VCaP (cell line): ENCODE measurements around the gene TMEM184B.
A peak's percentile ranks its signal among the peaks of the same experiment; 100 is the strongest.

Experiments
- H3K27ac ChIP-seq: fragments of 450-650 bp; 2 replicates; pipeline ENCODE4 v1.5.1; 2017
- TF ChIP-seq, protein P1 (sequence below): fragments of 450-650 bp; conservative IDR thresholded peaks from 2 replicates; pipeline ENCODE4 v1.5.1; 2017; ENCODE audit warnings: mild to moderate bottlenecking, moderate library complexity

Gene TMEM184B

DNA sequence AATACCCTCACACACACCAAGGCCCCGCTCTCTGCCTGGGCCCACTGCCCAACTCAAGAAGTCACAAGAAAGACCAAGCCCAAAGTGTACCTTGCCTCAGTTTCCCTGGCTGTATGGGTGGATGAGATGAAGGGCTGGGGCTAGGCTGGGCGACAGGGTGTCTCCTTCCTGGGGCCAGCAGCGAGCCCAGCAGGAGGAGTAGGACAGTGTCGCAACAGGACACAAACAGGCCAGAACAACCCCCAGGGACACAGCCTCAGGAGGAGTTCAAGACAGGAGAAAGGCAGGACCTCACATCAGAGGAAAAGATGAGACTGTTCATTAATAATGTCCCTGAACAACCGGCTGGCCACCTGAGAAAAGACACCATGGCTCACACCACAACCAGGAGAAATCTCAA is 31.2 kb upstream of the TMEM184B start:
- TF ChIP-seq, protein P1, sequence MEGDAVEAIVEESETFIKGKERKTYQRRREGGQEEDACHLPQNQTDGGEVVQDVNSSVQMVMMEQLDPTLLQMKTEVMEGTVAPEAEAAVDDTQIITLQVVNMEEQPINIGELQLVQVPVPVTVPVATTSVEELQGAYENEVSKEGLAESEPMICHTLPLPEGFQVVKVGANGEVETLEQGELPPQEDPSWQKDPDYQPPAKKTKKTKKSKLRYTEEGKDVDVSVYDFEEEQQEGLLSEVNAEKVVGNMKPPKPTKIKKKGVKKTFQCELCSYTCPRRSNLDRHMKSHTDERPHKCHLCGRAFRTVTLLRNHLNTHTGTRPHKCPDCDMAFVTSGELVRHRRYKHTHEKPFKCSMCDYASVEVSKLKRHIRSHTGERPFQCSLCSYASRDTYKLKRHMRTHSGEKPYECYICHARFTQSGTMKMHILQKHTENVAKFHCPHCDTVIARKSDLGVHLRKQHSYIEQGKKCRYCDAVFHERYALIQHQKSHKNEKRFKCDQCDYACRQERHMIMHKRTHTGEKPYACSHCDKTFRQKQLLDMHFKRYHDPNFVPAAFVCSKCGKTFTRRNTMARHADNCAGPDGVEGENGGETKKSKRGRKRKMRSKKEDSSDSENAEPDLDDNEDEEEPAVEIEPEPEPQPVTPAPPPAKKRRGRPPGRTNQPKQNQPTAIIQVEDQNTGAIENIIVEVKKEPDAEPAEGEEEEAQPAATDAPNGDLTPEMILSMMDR: no peak
- no peak overlapping the region for H3K27ac ChIP-seq

DNA sequence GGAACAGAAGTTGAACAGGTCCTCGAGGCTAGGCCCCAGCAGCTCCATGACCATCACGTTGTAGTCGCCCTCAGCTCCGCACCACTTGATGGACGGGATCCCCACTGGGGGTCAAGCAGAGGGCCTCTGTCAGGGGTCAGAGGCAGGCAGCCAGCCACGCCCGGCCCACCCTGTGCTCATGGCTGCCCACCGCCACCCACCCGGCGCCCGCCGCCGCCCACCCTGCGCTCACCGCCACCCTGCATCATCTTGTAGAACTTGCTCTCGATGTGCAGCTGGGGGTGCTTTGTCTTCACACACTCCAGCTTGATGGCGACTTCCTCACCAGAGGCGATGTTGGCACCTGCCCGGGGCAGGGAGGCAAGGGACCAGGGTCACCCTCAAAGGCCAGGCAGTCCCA is 30.1 kb upstream of the TMEM184B start:
- TF ChIP-seq, protein P1: no peak
- H3K27ac ChIP-seq: no peak overlapping the region

DNA sequence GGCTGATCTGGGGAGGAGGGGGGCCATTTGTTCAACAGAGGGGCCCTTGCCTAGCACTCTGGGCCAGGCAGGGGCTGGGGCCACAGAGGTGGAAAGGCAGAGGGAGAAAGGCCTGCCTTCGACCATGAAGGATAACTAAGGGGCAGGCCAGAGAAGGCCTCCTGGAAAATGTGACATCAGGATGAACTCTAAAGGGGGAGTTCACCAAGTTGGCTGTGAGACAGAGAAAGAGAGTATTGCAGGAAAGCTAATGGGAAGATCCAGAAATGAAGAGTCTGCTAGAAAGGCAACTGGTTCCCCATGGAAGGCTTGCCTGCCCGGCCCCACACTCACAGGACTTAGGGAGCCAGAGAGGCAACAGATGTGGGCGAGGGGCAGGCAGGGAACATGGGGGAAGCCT is 28.1 kb upstream of the TMEM184B start:
- TF ChIP-seq, protein P1: no peak
- H3K27ac ChIP-seq: no peak overlapping the region

DNA sequence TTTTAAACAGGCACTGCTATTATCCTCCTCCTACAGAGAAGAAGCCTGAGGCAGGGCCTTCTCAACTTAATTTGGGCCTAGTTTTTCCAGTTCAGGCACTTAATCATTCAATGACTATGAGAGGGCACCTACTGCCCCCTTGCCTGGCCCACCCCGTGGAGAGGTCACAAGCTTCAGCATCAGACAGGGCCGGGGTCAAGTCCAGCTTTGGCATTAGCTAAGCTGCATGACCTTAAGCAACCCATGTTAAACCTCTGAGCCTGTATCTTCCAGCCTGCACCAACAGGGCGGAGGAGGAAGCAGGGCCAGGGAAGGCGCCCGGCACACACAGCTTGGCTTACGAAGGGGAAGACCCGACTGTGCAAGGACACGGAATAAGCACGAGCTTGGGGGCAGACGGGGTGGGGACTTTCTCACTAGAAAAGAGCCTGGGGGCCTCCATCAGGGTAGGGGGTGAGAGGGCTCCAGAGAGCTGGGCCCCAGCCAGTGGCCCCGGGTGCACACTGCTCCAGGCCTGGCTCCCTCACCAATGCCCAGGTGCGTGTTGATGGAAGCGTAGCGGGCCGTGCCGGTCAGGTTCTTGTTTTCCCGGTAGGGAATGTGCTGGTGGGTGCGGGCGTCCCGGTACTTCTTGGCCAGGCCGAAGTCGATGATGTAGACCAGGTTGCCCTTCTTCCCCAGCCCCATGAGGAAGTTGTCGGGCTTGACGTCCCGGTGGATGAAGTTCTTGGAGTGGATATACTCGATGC is 27.6 kb upstream of the TMEM184B start:
- no peak overlapping the region for H3K27ac ChIP-seq
- TF ChIP-seq, protein P1: no peak

DNA sequence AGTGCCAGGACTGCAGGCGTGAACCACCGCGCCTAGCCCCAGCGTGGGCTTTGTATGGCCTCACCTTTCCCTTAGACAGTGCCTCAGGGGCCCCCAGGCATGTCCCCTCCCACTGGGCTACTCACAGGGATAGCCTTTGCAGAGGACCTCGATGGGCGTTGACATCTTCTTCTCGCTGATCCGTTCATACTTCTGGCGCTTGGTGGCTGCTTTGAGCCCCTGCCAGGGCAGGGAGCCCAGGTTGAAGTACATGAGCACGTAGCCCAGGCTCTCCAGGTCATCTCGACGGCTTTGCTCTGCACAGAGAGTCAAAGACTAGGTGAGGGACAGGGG is 26.9 kb upstream of the TMEM184B start:
- TF ChIP-seq, protein P1: no peak
- H3K27ac ChIP-seq: no peak overlapping the region

DNA sequence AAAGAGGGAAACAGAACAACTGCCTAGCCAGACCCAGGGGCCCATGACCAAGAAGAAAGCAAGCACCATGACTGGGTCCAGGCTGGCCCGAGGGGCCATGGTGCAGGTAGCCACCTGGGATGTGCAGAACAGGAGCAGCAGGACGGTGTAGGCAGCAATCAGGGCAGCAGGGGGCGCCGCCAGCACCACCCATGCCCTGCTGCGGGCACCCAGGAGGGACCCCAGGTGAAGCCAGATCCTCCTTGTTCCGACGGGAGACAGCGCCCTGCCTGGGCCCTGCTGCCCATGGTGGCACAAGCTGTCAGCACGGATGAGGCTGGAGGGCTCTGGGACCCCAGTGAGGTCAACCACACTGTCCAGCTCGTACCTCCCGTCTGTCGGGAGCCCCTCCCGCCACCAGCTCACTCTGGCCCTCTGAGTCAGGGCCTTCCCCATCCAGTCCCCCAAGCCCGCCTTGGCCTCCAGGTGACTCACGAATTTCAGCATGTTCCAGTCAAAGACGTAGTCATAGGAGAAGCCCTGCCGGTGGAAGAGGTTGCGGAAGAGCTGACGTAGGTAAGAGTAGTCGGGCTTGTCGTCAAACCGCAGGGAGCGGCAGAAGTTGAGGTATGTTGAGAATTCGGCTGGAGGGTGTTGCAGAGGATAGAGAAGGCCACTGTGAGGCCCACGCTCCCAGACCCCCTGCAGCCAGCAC is 25.6 kb upstream of the TMEM184B start:
- no peak overlapping the region for H3K27ac ChIP-seq
- TF ChIP-seq, protein P1: peak; percentile 51

DNA sequence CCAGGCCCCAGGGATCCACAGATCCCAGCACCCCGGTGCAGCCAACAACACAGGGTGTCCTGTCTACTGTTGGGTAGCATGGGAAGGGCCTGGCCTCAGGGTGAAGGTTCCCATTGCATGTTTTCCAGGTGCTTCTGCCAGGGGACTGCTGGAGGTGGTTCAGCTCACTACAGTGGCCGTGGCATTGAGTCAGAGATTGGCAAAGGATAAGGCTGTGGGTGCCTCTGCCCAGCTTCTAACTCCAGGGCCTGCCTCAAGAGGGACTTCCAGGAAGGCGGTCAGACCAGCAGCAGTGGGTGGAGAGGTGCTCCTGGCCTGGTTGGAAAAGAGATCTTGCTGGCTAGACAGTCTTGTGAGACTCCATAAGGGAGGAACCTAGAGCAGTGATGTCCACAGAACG is 23.6 kb upstream of the TMEM184B start:
- no peak overlapping the region for H3K27ac ChIP-seq
- TF ChIP-seq, protein P1: no peak
